Thyroid gland (tissue), 4 donors: ENCODE results near the gene COL4A4.

Experiments
- CTCF ChIP-seq, 6 experiments: fragments of 200-600 bp in 3 of 6; fragments of 450-650 bp in 3 of 6; sonication (generic) in 3 of 6; IDR thresholded peaks; one replicate each; pipeline ENCODE4 v1.5.1; 2016 to 2019; ENCODE audit warnings: antibody characterized with exemption in 6 of 6, mild to moderate bottlenecking in 2 of 6, inconsistent platforms in 1 of 6, moderate library complexity in 1 of 6
- POLR2A ChIP-seq, 2 donors: fragments of 450-650 bp; IDR thresholded peaks; one replicate each; pipeline ENCODE4 v1.6.1; 2017; ENCODE audit warnings: antibody characterized with exemption in 2 of 2, mild to moderate bottlenecking in 2 of 2, moderate library complexity in 1 of 2

GRCh38 chr2:227125506-227125905 is 38.5 kb downstream of the COL4A4 start:
- TF ChIP-seq CTCF (IDR thresholded peaks at IDR 0.05) (no peak), POLR2A (IDR thresholded peaks at IDR 0.05) (no peak)
